Measurements from ENCODE around the gene RASA3. TPM values are rescaled to one million over a fixed set of nuclear protein-coding genes. Genes with fewer than 3 reads are reported as not detected.
A peak's percentile ranks its signal among the peaks of the same experiment; 100 is the strongest.

The RASA3 gene
- total and polyA plus RNA-seq, 2 of the 4 experiments (the other 2 are of a cell fraction), result 21.0 to 31.4 TPM

DNA sequence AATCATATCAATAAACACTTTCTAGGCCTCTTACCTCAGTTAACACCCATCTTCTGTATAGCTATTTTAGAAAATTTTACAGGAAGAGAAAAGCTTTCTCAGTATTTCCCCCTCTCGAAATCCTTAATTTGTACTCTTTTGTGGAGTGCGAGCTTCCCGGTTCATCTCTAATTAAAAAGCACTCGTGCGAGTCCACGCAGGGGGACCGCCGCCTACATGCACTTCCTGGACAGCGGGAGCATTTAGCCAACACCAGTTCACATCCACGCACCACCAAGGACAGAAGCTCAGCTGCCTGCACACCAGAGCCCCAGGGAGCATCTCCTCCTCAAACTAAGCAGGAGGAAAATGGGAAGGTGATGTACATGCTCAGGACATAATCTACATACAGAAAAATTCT, 60.0 kb downstream of the RASA3 start:
- 79% methylated on average over 4 of the region's 10 CpGs; no CpG with 5 or more reads in 1 of the 2 experiments for WGBS, 2 experiments (ENCODE audit: extremely low coverage in 2 of 2, insufficient read length in 1 of 2)
- Histone ChIP-seq H3K27me3 (ENCODE audit: control insufficient read depth, insufficient read depth, low read length) (no peaks in the 10 kb centered on the region), H3K4ac (ENCODE audit: low read depth, low read length) (no peak overlapping the region; the same call in 1 of the 2 replicates), H2BK5ac (ENCODE audit: low read depth, low read length, poor library complexity, severe bottlenecking) (no peak overlapping the region), H3K36me3 (ENCODE audit: control insufficient read depth, insufficient read depth, low read length) (peaks cover 39% of the 10 kb centered on the region), H3K4me2 (ENCODE audit: low read depth, low read length) (no peak overlapping the region), H3K9me3 (ENCODE audit: control insufficient read depth, insufficient read depth, low read length) (no peaks in the 10 kb centered on the region), H3K79me1 (ENCODE audit: low read depth in 1 of 2, low read length in 2 of 2) (peaks cover 29 to 78% of the 10 kb centered on the region in 2 experiments), H4K8ac (ENCODE audit: low read depth in 2 of 2, low read length in 2 of 2) (peak overlapping the region in 1 of 2 experiments; percentile 58; a peak in 1 of 4 replicates), H3K14ac (replicated peaks; ENCODE audit: low read depth, low read length) (no peak overlapping the region; the same call in 1 of the 2 replicates), H4K5ac (ENCODE audit: low read depth, low read length) (no peak overlapping the region), H4K20me1 (ENCODE audit: insufficient read depth, low read length) (peaks cover 47% of the 10 kb centered on the region), H3K4me1 (ENCODE audit: control insufficient read depth, insufficient read depth, low read length) (peaks cover 24% of the 10 kb centered on the region), H2BK15ac (ENCODE audit: low read depth, low read length) (no peak overlapping the region), H2BK120ac (ENCODE audit: low read depth, low read length) (no peak overlapping the region), H3K4me3 (ENCODE audit: insufficient read depth, low read depth, low read length) (no peak overlapping the region), H3K18ac (ENCODE audit: low read depth, low read length) (no peak overlapping the region), H3K56ac (ENCODE audit: extremely low read depth, insufficient read depth, low read length) (no peak overlapping the region), H3K23ac (ENCODE audit: low read depth, low read length) (no peak overlapping the region), H4K91ac (ENCODE audit: insufficient read depth, low read depth, low read length) (peak overlapping the region; percentile 39; the same call in 1 of the 2 replicates), H2AK9ac (replicated peaks; ENCODE audit: low read depth, low read length, poor library complexity) (no peak overlapping the region), H2AK5ac (ENCODE audit: low read depth, low read length) (peak overlapping the region; percentile 44; the same call in 1 of the 2 replicates), H3K9me1 (ENCODE audit: insufficient read depth, low read length) (peaks cover 22% of the 10 kb centered on the region), H2BK20ac (ENCODE audit: low read depth, low read length) (0 out of 2 replicates have a peak overlapping the region, but pooled peaks have one; percentile 1), H2AFZ (replicated peaks; ENCODE audit: low read length, poor library complexity) (no peak overlapping the region), H3K9ac (ENCODE audit: low read depth, low read length) (no peak overlapping the region), H3K27ac (ENCODE audit: insufficient read depth, low read length) (peak overlapping the region; percentile 31; the same call in 1 of the 2 replicates)
- dilution Hi-C loops (cut with HindIII; ENCODE audit: low sequenced_read_pairs, unreplicated experiment), result no loop called here
- ATAC-seq (ENCODE audit: low read depth), result no peak
- in situ Hi-C loops (cut with MboI; ENCODE audit: low sequenced_read_pairs), result no loop called here
- CTCF ChIA-PET, result interaction anchor here (0.7 kb wide), 1 partner anchor 25 kb away, joined by 3 read pairs; no protein-coding TSS in a partner anchor
- no peak for TF ChIP-seq CEBPB (IDR thresholded peaks at IDR 0.05; ENCODE audit: low read depth, low read length)
- TF ChIP-seq NFE2L2 (IDR thresholded peaks at IDR 0.05; ENCODE audit: low read depth, low read length), result no peak
- TF ChIP-seq CHD1 (IDR thresholded peaks at IDR 0.05; ENCODE audit: low read depth, low read length), result no peak
- TF ChIP-seq MAZ (IDR thresholded peaks at IDR 0.05; ENCODE audit: borderline replicate concordance, low read depth, low read length), result no peak
- no peak for TF ChIP-seq RCOR1 (IDR thresholded peaks at IDR 0.05; ENCODE audit: insufficient replicate concordance, low read length)
- TF ChIP-seq RFX5 (IDR thresholded peaks at IDR 0.05; ENCODE audit: low read depth, low read length), result no peak
- no peak for TF ChIP-seq MXI1 (IDR thresholded peaks at IDR 0.05; ENCODE audit: borderline replicate concordance, low read depth, low read length)
- no peak for TF ChIP-seq SMC3 (IDR thresholded peaks at IDR 0.05; ENCODE audit: low read depth, low read length)
- TF ChIP-seq BHLHE40 (IDR thresholded peaks at IDR 0.05; ENCODE audit: low read depth, low read length), result no peak
- no peak for TF ChIP-seq POLR2A (IDR thresholded peaks at IDR 0.05; ENCODE audit: low read depth, low read length)
- TF ChIP-seq, protein P1, sequence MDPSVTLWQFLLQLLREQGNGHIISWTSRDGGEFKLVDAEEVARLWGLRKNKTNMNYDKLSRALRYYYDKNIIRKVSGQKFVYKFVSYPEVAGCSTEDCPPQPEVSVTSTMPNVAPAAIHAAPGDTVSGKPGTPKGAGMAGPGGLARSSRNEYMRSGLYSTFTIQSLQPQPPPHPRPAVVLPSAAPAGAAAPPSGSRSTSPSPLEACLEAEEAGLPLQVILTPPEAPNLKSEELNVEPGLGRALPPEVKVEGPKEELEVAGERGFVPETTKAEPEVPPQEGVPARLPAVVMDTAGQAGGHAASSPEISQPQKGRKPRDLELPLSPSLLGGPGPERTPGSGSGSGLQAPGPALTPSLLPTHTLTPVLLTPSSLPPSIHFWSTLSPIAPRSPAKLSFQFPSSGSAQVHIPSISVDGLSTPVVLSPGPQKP (IDR thresholded peaks at IDR 0.05; ENCODE audit: borderline replicate concordance, low read depth, low read length), result no peak
- TF ChIP-seq, protein P2, sequence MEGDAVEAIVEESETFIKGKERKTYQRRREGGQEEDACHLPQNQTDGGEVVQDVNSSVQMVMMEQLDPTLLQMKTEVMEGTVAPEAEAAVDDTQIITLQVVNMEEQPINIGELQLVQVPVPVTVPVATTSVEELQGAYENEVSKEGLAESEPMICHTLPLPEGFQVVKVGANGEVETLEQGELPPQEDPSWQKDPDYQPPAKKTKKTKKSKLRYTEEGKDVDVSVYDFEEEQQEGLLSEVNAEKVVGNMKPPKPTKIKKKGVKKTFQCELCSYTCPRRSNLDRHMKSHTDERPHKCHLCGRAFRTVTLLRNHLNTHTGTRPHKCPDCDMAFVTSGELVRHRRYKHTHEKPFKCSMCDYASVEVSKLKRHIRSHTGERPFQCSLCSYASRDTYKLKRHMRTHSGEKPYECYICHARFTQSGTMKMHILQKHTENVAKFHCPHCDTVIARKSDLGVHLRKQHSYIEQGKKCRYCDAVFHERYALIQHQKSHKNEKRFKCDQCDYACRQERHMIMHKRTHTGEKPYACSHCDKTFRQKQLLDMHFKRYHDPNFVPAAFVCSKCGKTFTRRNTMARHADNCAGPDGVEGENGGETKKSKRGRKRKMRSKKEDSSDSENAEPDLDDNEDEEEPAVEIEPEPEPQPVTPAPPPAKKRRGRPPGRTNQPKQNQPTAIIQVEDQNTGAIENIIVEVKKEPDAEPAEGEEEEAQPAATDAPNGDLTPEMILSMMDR (conservative IDR thresholded peaks at IDR 0.05; ENCODE audit: low read depth, low read length), result no peak
- no peak for TF ChIP-seq MAFK (IDR thresholded peaks at IDR 0.05; ENCODE audit: low read depth, low read length)
- intact Hi-C loops (cut with micrococcal nuclease), result no loop called here
- POLR2A ChIA-PET (ENCODE audit: unreplicated experiment), result no interaction called here
- BruUV-seq (replicated peaks), result no TSS peak
- DNase-seq, result no peak

Measured in IMR-90 (cell line).